Measurements from ENCODE around the gene BPIFB6. TPM values are rescaled to one million over a fixed set of nuclear protein-coding genes. Genes with fewer than 3 reads are reported as not detected.

The BPIFB6 gene
- total and polyA plus RNA-seq, 2 donors from 2014 or later: not detected

DNA sequence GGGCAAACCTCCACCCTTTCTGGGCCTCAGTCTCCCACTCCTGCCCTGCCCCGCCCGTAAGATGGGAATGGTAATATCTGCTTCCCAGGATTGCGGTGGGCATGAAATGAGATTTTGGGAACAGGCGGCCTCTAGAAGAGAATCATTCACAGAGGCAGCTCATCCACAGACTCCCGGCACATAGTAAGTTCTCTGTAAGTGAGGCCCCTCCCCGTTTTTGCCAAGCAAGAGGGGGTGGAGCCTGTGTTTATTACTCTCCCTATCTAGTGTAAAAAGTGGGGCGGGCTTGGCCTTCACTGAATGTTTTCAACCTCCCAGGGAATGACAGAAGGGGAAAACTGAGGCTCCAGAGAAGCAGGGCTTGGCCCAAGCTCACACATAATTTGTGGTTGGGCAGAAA lies 47.3 kb upstream of the BPIFB6 start:
- no peaks in the 10 kb centered on the region for H3K4me1 ChIP-seq (ENCODE audit: control insufficient read depth in 2 of 3, insufficient read depth in 2 of 3, low read depth in 1 of 3, low read length in 3 of 3)
- DNase-seq: no peak
- H3K9ac ChIP-seq (ENCODE audit: low read length in 3 of 3): no peak overlapping the region
- no peak overlapping the region for H3K27ac ChIP-seq (ENCODE audit: low read depth in 2 of 2, low read length in 2 of 2)
- H3K27me3 ChIP-seq (ENCODE audit: control insufficient read depth, insufficient read depth, low read length): no peaks in the 10 kb centered on the region
- no peaks in the 10 kb centered on the region for H3K36me3 ChIP-seq (ENCODE audit: control insufficient read depth in 2 of 3, insufficient read depth in 3 of 3, low read length in 3 of 3)
- H3K4me3 ChIP-seq (ENCODE audit: low read length in 3 of 3): no peak overlapping the region
- intact Hi-C loops (cut with DNase I): no loop called here
- TF ChIP-seq, protein P1, sequence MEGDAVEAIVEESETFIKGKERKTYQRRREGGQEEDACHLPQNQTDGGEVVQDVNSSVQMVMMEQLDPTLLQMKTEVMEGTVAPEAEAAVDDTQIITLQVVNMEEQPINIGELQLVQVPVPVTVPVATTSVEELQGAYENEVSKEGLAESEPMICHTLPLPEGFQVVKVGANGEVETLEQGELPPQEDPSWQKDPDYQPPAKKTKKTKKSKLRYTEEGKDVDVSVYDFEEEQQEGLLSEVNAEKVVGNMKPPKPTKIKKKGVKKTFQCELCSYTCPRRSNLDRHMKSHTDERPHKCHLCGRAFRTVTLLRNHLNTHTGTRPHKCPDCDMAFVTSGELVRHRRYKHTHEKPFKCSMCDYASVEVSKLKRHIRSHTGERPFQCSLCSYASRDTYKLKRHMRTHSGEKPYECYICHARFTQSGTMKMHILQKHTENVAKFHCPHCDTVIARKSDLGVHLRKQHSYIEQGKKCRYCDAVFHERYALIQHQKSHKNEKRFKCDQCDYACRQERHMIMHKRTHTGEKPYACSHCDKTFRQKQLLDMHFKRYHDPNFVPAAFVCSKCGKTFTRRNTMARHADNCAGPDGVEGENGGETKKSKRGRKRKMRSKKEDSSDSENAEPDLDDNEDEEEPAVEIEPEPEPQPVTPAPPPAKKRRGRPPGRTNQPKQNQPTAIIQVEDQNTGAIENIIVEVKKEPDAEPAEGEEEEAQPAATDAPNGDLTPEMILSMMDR (IDR thresholded peaks at IDR 0.05; ENCODE audit: borderline replicate concordance, extremely low read depth, insufficient read depth): no peak
- no peaks in the 10 kb centered on the region for H3K9me3 ChIP-seq (ENCODE audit: control insufficient read depth in 2 of 3, insufficient read depth in 1 of 3, low read length in 3 of 3)
- FAIRE-seq: no peak

GRCh38 chr20:32984631-32985354 lies 46.7 kb upstream of the BPIFB6 start:
- intact Hi-C loops (cut with DNase I): no loop called here
- Histone ChIP-seq H3K9ac (ENCODE audit: low read length in 3 of 3) (no peak overlapping the region), H3K4me1 (ENCODE audit: control insufficient read depth in 2 of 3, insufficient read depth in 2 of 3, low read depth in 1 of 3, low read length in 3 of 3) (no peaks in the 10 kb centered on the region), H3K27ac (ENCODE audit: low read depth in 2 of 2, low read length in 2 of 2) (no peak overlapping the region), H3K4me3 (ENCODE audit: low read length in 3 of 3) (no peak overlapping the region), H3K9me3 (ENCODE audit: control insufficient read depth in 2 of 3, insufficient read depth in 1 of 3, low read length in 3 of 3) (no peaks in the 10 kb centered on the region), H3K36me3 (ENCODE audit: control insufficient read depth in 2 of 3, insufficient read depth in 3 of 3, low read length in 3 of 3) (no peaks in the 10 kb centered on the region), H3K27me3 (ENCODE audit: control insufficient read depth, insufficient read depth, low read length) (no peaks in the 10 kb centered on the region)
- DNase-seq: no peak
- no peak for FAIRE-seq
- TF ChIP-seq, protein P1 (IDR thresholded peaks at IDR 0.05; ENCODE audit: borderline replicate concordance, extremely low read depth, insufficient read depth): no peak

- H3K4me3 ChIP-seq (ENCODE audit: low read length in 3 of 3): no peak overlapping the region
- no peak overlapping the region for H3K27ac ChIP-seq (ENCODE audit: low read depth in 2 of 2, low read length in 2 of 2)
- no peaks in the 10 kb centered on the region for H3K9me3 ChIP-seq (ENCODE audit: control insufficient read depth in 2 of 3, insufficient read depth in 1 of 3, low read length in 3 of 3)
- intact Hi-C loops (cut with DNase I): no loop called here
- TF ChIP-seq, protein P1 (IDR thresholded peaks at IDR 0.05; ENCODE audit: borderline replicate concordance, extremely low read depth, insufficient read depth): no peak
- FAIRE-seq: no peak
- no peaks in the 10 kb centered on the region for H3K4me1 ChIP-seq (ENCODE audit: control insufficient read depth in 2 of 3, insufficient read depth in 2 of 3, low read depth in 1 of 3, low read length in 3 of 3)
- no peaks in the 10 kb centered on the region for H3K27me3 ChIP-seq (ENCODE audit: control insufficient read depth, insufficient read depth, low read length)
- no peaks in the 10 kb centered on the region for H3K36me3 ChIP-seq (ENCODE audit: control insufficient read depth in 2 of 3, insufficient read depth in 3 of 3, low read length in 3 of 3)
- DNase-seq: no peak
- H3K9ac ChIP-seq (ENCODE audit: low read length in 3 of 3): no peak overlapping the region
Observed at GRCh38 chr20:32985596-32985995, 45.9 kb upstream of the BPIFB6 start.
